ENCODE data around the gene PLEKHG5.

The PLEKHG5 gene

DNA sequence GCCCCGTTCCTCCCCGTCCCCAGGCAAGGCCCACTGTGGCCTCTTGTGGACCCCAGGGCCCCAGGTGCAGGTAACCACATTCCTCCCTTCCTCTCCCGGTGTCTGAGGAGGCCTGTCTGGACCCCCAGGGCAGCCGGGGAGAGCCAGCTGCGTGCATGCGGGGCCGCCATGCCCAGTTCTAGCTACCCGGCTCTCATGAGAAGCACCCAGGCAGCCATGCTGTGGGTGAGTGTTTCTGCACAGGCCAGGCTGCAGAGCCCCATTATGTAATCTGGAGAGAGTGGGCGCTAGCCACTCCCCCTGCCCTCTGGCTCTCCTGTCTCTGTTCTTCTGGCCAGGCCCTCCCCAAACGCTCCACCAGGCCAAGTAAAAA is 18.4 kb upstream of the PLEKHG5 start:
- DNase-seq, result no peak

DNA sequence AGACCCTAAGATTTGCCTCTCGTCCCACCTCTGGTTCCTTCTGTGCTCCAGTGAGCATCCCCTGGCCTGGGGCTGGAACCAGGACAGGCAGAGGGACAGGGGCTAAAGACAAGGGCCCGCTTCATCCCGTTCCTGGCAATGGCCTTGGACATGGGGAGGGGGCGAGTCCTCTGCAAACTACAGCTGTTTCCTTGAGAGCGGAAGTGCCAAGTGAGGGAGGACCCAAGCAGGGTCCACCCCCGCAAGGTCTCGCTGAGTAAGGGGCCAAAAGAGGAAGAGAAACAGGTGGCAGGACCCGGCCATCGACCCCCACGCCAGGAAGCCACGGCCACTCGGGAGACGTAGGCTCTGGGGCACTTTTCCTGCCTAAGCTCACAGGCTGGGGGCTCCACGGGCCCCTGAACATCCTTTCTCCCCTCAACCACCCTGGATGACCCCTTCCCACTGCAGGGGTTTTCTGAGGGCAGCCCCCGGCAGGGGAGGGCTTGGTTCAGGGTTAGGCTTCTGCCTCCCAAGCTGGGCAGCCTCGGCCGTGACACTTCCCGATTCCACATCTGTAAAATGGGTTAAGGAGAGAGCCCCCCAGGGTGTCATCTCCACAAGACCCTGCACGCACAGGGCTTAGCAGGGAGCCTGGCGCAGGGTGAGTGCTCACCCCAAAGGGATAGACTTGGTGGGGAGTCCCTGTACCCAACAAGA is 17.9 kb upstream of the PLEKHG5 start:
- DNase-seq, result no peak

DNA sequence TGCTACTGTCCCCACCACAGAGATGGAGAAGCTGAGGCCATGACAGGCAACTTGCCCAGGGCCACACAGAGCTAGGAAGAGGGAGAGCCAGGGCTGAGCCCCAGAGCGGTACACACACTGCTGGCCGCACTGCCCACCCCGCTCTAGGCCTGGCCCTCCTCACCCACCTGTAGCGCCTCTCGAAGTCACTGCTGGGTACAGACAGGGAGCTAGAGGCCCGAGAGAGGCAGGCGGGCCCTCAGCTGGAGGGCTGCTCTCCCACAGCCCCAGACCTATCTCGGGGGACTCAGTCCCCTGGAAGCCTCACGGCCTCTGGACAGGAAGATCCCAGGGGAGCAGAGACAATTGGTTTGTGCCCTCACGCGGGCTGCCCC is 17.3 kb upstream of the PLEKHG5 start:
- DNase-seq, result no peak

DNA sequence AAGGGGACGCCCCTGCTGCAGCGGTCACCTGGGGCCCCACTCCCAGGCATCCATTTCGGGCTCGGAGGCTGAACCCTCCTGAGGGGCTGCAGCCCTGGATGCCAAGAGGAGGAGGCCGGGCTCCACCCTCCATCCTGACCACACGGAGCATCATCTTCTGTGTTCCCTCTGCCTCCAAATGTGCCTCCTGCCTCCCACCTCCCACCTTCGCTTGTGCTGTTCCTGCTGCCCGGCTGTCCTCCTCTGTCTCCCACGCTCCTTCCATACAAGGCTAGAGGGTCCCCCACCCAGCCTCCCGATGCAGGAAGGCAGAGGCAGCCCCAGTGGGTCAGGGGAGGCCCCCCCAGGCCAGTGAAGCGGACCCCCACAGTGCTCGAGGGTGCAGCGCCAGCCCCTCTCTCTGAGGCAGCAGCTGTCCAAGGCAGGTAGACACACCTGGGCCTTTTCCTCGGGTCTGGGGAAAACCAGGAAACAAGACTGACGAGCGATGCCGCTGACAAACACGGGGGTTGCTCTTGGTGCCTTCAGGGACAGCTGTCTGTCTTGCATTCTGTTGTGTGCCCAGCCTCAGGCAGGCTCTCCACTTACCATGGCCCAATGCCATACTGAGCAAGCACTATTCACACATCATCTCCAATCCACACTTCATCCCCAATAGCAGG is 16.8 kb upstream of the PLEKHG5 start:
- no peak for DNase-seq

DNA sequence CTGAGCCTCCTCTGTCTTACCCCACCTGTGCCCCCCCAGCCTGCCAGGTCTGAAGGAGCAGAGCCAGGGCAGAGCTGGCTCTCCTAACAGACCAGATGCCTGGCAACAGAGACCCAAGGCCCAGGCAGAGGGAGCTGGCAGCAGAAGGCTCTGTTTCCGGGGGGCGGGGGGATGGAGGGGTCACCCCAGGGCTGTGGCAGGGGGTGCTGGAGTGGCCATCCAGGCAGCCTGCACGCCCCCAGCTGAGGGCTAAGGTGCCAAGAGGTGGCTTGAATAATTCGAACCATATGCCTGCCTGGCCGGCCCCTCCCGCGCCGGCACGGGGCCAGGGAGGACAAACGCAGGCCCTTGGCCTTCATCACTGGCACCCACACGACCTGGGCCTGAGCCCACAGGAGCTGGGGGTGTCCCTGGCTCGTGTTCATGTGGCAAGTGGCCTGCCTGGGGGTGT is 16.0 kb upstream of the PLEKHG5 start:
- DNase-seq, result no peak

DNA sequence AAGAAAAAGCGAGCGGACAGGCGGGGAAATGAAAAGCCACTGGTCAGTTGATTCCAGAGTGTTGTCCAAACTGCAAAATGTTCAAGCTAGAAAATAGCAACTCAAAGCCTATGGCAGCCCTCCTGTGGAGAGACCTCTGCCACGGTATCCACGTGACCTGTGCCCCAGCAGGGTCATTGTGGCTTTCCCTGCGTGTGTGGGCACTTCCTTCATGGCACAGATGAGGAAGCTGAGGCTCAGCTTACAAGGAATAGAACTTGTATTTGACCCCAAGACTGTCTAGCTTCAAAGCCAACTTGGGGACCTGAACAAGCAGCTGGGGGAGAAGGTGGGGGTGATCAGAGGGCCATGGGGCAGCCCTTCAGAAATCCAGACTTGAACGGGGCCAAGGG is 15.6 kb upstream of the PLEKHG5 start:
- DNase-seq, result no peak

DNA sequence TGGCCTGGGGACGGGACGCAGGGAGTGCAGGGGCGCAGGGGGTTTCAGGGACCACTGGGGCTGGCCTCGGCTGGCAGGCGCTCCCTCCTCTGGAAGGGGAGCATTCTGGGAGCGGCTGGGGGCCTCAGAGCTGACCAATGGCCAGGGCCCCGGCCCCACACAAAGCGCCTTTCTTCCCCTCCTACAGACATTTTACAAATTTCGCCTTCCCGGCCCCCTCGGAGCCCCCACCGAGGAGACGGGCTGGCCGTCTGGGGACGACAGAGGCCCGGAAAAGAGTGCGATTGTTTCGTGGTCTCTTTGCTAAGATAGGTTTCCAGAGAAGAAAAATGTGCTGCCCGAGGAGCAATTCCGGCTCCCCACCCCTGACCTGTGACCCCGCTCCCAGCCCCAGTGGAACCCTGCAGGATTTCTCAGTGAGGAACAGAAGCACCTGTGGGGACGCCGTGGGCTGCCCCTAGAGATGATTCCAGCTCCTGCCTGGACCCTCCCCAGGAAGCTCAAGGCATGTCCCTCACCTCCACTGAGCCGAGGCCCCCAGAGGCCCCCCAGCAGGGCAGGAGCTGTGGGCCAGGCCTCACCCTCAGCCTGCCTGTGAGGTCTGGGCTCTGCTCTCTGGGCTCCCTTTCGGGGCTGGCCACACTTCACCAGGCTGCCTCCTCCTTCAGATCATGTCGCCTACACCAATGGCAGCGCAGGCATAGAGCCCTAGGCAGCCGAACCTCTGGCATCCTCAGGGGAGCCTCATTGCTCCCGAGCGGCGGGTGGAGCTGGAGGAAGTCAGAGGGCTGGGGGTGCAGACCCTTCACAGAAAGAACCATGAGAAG is 15.0 kb upstream of the PLEKHG5 start:
- no peak for DNase-seq

DNA sequence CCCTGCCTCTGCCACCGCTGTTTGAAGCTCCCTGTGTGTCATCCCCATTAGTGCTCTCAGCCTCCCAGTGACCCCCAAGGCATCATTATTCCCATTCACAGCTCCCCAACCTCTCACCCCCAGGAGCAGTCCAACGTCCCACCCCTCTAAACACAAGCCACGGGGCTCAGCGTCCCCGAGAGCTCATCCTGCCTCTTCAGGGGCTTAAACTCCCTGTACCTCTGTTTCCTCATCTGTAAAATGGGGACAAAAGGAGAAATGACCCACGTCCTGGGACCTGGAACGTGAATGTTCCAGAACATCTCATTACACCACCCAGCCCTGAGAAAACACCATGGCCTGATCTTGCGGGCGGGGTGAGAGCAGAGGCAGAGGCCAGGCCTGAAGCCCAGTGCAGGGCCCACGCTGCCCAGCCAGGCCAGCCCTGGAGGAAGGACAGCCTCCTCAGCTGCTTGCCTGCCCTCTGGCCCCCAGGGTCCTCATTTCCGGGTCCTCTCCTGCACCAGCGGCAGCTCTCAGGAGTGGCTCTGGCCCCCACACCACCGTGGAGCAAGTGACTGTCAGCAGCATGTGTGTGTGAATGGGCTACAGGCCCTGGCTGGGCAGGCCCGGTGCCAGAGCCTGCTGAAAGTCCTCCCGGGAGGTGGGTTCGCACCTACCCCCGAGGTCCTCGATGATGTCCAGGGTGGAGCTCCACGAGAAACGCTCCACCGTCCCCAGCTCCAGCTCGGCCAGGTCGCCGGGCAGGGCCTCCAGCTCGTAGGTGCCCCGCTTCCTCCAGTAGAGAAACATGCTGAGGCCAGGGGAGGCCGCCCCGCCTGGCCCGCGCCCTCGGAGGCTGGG is 14.1 kb upstream of the PLEKHG5 start:
- no peak for DNase-seq

DNA sequence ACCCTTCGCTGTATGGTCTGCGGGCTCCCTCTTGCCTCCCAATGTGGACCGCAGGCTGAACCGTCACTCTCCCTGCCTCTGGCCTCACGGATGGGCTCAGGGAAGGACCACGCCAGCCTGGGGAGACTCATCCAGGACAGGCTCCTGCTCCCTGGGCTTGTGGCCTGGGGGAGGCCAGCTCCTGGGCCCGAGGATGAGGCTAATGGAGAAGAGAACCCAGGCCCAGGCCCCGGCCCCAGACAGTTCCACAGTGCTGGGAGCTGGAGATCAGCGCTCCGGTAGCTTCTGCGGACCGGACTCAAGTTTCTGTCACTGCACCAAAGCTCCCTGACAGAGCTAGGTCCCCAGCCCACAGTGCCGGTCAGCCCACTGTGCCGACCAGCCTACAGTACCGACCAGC is 13.4 kb upstream of the PLEKHG5 start:
- no peak for DNase-seq

DNA sequence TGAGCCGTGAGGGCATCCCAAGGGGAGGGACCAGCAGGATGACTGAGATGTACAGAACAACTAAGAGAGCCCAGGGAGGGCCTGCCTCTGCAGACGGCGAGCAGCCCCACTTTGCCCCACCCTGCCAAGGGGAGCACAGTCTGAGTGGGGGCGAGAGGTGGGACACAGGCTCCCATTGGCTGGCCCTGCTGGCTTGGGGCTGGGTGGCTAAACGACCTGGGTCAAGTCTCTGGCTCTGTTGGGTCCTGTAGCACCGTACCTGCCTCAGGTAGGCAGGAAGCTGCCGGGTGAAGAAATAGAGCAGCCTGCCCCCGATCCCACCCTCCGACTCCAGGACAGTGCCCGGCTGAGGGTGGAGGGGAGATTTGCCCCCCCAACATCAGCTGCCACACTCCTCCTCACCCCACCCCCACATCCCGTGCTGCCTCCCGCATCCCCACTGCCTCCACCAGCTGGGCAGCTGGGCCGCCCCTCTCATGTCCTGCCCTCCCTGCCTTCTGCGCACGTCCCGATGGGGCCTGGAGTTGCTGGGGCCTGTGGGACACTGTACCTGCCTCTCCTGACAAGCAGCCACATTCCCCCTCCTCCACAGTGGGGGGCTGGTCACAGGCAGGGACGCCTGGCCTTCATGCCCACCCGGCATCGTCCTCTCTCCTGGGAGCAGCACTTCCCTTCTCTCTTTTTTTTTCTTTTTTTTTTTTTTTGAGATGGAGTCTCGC is 12.6 kb upstream of the PLEKHG5 start:
- no peak for DNase-seq

DNA sequence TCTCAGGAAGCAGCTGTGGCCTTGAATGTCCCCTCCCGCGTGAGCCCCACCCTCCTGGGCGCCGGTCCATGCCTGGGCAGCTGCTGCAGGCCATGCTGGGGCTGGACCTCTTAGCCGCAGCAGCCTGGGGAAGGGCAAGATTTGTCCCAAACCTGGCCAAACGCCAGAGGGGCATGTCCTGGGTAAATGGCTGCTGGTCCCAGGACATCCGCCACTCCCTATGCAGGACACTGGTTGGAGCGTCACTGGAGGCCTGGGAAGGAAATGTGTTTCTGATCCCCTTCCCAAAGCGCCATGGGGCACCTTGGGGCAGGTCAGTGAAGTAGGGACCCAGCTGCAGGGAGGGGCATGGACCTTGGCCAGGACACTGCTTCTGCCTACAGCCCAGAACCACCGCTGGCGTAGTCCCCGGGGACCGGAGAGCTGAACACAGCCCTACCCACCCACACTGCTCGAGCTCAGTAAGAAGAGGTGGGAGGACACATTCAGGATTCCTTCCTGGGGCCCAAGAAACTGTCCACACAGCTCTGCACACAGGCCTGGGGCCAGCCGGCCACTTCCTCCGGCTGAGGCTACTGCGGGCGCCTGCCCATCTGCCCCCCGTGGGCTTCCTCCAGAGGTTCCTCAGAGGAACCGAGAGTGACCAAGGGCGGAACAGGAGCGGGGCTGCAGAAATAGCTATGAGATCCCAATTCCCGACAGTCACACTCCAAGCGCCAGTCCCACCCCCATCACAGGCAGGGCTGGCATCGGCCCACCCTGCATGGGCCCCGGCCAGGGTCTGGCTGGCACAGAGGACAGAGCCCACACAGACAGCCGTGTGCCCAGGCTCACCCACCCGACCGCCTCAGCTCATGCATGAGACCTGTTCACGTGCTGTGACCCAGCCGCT is 10.8 kb upstream of the PLEKHG5 start:
- no peak for DNase-seq

DNA sequence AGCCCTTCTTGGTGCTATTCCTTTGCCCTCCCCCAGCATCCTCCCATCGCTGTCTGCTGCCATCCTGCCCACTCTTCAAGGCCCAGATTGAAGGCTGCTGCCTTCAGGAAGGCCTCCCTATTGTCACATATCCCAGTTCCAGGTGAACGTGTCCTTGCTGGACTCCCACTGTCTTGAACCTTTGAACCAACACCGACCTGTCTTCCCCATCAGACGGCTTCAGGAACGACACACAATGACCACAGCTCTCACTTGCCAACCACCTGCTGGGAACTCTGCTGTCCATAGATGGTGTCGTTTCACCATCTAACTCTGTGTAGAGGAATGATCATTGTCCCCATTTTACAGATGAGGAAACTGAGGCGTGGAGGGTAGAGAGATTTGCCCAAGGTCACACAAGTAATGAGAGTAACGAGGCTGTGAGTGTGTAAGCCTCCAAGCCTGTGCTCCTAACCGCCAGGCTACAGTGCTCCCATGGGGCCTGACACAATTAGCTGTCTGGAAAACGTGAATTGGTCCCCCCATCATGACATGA is 9.9 kb upstream of the PLEKHG5 start:
- DNase-seq, result no peak

DNA sequence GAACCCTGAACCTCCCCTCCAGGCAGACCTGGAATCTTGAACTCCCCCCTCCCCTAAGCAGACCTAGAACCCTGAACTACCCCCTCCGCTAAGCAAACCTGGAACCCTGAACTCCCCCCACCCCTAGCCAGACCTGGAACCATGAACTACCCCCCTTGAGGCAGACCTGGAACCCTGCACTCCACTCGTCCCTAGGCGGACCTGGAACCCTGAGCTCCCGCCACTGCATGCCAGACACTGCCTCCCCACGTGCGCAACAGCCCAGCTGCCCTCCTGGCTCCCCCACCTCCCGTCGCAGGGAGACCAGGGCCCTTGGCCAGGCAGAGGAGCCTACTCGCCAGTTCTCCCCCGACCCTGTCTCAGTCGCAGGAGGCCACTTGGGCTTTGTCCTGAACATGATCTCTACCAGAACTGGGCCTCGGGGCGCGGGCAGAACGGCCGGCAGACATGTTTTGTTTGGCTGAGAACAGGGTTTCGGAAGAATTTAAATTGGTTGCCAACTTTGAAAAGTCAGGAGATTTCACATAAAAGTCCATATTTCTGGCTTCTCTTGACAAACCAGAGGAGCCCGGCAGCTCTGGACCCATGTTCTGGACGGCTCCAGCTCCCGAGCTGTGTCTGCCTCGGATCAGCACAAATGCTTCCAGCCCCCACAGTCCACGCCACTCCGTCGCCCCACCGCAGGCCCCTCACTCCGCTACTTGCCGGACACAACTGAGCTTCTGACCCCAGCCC is 9.2 kb upstream of the PLEKHG5 start:
- no peak for DNase-seq

DNA sequence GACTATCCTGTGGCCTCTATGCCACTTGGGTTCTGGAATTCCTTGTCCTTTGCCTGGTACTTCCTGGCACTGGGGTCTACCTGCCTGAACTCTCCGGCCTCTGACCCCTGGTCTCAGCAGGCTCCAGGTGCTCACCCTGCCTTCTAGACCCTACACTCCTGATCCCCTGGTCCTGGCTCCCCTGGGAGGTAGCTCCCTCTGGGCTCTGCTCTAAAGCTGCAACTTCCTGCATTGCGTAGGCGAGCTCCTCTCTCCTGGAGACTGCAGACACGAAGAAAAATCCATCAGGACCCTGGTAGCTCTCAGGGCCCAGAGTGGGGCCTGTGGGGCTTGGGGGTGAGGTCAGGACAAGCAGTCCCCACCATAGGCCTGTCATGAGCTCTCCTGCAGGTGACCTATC is 7.8 kb upstream of the PLEKHG5 start:
- no peak for DNase-seq

DNA sequence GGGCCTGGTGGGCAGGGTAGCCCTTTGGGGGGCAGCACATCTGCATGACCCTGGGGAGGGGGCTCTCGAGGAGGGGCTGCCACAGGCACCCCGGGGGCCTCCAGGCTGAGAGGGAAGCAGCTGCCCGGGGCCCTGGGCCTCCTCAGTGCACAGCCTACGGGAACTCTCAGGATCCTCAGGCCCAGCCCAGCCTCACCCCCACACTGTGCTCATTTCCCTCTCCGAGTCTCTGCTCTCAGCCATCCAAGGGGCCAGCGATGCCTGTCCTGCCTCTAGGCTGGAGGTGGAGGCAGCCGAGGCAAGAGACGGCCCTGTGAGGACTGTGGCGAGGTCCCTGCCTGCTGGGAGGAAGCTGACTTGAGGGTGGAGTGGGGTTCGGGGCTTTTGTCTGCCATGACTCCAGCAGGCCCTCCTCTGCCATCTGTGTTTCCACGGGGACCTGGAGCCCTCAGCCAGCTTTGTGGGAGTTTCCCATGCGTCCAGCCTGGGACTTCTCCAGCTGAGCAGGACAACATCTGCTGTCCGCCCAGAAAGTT is 7.2 kb upstream of the PLEKHG5 start:
- DNase-seq, result no peak

DNA sequence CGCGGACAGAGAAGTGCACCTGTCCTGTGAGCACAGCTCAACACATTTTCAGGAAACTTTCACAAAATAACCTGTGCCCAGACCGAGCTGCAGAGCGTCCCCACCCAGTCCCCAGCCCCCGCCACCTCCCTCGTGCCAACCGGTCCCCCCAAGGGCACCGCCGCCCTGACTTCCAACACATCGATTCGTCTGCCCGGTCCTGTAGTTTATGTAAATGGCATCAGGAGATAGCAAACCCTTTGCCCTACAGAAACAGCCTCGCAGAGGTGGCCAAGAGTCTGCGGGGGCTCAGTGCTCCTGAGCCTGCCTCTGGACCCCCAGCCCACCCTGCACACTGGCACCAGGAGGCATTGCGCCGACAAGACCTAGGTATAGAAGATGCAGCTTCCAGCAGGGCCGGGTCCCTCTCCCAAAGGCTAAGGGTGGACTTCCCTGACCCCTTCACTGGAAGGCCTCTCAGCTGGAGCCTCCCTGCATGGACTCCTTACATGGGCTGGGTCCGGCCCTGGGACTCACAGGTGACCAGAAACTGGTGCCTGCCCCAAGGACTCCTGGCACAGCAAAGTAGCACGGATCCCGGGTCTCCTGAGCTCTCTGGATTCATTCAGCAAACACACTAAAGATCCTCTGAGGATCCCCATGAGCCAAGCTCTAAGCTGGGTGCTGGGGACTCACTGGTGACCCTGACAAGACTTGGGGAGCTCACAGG is 6.6 kb upstream of the PLEKHG5 start:
- no peak for DNase-seq

DNA sequence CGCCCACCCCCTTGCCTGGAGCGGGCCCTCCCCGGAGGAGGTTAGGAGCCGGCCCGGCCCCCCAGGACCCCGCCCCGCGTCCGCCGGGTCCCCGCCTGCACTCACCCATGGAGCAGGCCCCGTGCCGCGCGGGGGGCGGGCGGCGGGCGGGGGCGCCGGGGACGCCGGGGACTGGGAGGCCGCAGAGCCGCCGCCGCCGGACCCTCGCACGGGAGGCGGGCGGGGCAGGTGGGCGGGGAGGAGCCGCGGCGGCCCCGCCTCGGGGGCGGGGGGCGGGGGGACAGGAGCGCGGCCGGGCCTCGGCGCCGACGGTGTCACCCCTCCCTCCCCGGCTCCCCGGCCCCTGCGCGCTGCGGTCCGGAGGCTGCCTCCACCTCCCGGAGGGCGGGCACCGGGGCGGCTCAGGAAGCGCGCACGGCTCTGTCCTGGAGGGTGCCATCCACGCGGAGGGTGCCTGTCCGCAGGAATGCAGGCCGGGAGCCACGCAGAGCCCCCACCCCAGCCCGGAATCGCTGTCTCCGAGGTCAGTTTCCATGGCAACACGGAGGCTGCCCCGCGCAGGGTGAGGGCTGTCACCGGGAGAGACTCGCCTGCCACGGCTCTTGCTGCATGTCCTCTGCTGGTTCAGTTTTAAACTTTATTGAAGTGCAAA is 5.9 kb upstream of the PLEKHG5 start:
- DNase-seq, result no peak

DNA sequence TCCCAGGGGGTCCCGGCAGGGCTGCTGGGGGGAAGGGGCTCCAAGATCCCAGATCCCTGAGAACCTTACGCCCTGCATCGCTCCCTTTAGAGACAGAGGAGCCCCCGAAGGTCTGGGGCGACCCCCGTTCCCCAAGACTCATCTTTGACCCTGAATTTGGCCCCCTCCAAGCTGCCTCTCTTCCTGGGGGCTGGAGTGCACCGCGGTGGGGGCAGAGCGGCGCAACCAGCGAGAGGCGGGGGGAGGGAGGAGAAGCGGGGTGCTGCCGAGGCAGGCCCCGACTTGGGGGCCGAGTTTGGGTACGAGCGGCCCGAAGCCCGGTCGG is 5.4 kb upstream of the PLEKHG5 start:
- no peak for DNase-seq

DNA sequence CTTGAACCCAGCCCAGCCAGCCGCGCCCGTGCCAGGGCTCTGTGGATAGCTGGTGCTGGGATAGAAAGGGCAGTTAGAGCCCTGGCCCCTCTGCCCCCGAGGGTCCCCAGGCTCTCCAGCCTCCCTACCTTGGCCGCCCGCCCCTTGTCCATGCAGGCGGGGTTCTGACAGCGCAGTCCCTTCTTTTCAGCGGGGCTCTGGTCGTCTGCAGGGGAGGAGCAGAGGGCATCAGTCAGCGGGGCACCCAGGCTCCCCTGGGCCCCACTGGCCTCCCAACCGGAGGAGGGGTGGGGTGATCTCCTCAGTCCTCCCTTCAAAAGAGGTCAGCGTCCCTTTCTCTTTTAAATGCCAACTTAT is 4.9 kb upstream of the PLEKHG5 start:
- no peak for DNase-seq

All from NCI-H2081 treated with DMSO at 0.1 percent for 48 hours (cell line).